ENCODE results near the gene SUMO2.
"Not testable (repeated sequence)": the region's sequence is repeated elsewhere in the genome, so short reads cannot be mapped to it uniquely, and the experiment has no call there.

SUMO2 gene

GRCh38 chr17:75160211-75160610 is 22.5 kb downstream of the SUMO2 start:
- no peak for TF ChIP-seq ZNF354C (tag by site-specific recombination; IDR thresholded peaks at IDR 0.05; ENCODE audit: borderline replicate concordance, low read depth)
- TF ChIP-seq ZNF175 (tag by site-specific recombination; IDR thresholded peaks at IDR 0.05) = no peak
- TF ChIP-seq ZNF416 (tag by site-specific recombination; IDR thresholded peaks at IDR 0.05) = no peak
- no peak for TF ChIP-seq ZNF514 (tag by site-specific recombination; IDR thresholded peaks at IDR 0.05)
- no peak for TF ChIP-seq GLIS2 (tag by site-specific recombination; IDR thresholded peaks at IDR 0.05)
- TF ChIP-seq ZNF366 (tag by site-specific recombination; conservative IDR thresholded peaks at IDR 0.05) = no peak
- no peak for TF ChIP-seq SETDB1 (IDR thresholded peaks at IDR 0.05; ENCODE audit: insufficient read length, low read length)
- Histone ChIP-seq H3K9me3 (ENCODE audit: control insufficient read depth, insufficient read depth, low read depth, low read length) (no peaks in the 10 kb centered on the region), H3K36me3 (ENCODE audit: control insufficient read depth in 2 of 2, insufficient read depth in 1 of 2, low read length in 2 of 2) (peaks cover 33 to 48% of the 10 kb centered on the region in 2 experiments), H3K27ac (ENCODE audit: extremely low read depth, low read depth, low read length) (no peak overlapping the region), H3K4me1 (ENCODE audit: control insufficient read depth, insufficient read depth, low read length) (no peaks in the 10 kb centered on the region), H3K4me3 (ENCODE audit: low read depth, low read length) (no peak overlapping the region)
- ChIA-PET CTCF (interaction anchor here (1.6 to 3.8 kb wide), 3 partner anchors 11 to 46 kb away, joined by 4 to 21 read pairs (median 6); no protein-coding TSS in a partner anchor), POLR2A (interaction anchor here (1.1 kb wide), 1 partner anchor 11 kb away, joined by 3 read pairs; no protein-coding TSS in a partner anchor)

DNA sequence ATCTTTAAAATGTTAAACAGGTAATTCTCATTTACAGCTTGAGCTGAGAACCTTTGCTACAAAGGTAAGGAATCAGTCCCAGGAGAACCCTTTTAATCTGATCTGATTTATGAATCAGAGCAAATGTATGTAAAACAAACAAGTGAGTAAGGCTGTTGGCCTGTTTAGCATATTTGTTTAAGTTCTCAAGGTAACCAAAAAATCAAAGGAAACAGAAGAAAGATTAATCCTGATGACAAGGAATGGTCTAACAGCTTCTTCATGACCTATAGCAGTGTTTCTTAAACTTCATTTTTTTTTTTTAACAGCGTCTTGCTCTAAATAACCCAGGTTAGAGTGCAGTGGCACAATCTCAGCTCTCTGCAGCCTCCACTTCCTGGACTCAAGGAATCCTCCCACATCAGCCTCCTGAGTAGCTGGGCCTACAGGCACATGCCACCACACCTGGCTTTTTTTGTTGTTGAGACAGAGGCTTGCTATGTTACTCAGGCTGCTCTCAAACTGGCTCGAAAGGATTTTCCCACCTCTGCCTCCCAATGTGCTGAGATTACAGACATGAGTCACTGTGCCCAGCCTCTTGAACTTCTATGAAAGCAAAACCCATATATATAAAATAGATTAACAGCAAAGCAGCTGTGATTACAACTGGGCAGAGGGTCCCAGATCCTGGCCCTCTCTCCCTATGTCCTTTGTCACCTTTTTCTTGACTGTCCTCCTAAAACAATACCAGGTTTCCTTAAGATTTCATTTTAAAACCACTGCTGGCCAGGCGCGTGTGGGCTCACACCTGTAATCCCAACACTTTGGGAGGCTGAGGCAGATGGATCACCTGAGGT is 23.3 kb downstream of the SUMO2 start:
- H3K36me3 ChIP-seq (ENCODE audit: control insufficient read depth in 2 of 2, insufficient read depth in 1 of 2, low read length in 2 of 2) = peaks cover 30 to 41% of the 10 kb centered on the region in 2 experiments
- H3K27ac ChIP-seq (ENCODE audit: extremely low read depth, low read depth, low read length) = no peak overlapping the region
- H3K4me1 ChIP-seq (ENCODE audit: control insufficient read depth, insufficient read depth, low read length) = 0 out of 2 replicates have a peak, but pooled peaks cover 5% of the 10 kb centered on the region
- CTCF ChIA-PET = interaction anchor here (0.6 to 3.8 kb wide), 9 partner anchors 12 to 215 kb away, joined by 3 to 21 read pairs (median 4); no protein-coding TSS in a partner anchor
- H3K4me3 ChIP-seq (ENCODE audit: low read depth, low read length) = no peak overlapping the region
- POLR2A ChIA-PET = interaction anchor here (1.1 kb wide), 1 partner anchor 10 kb away, joined by 3 read pairs; no protein-coding TSS in a partner anchor
- H3K9me3 ChIP-seq (ENCODE audit: control insufficient read depth, insufficient read depth, low read depth, low read length) = no peaks in the 10 kb centered on the region
- no peak for TF ChIP-seq ZNF274 (IDR thresholded peaks at IDR 0.05; ENCODE audit: low read length)
- TF ChIP-seq ZNF274 (tag by site-specific recombination; IDR thresholded peaks at IDR 0.05; ENCODE audit: borderline replicate concordance) = no peak
- peak; percentile 22; the same call in 1 of the 2 replicates for TF ChIP-seq GFI1B (tag by site-specific recombination; IDR thresholded peaks at IDR 0.05)

- H3K9me3 ChIP-seq (ENCODE audit: control insufficient read depth, insufficient read depth, low read depth, low read length); H3K4me1 ChIP-seq (ENCODE audit: control insufficient read depth, insufficient read depth, low read length); H3K4me3 ChIP-seq (ENCODE audit: low read depth, low read length); POLR2A ChIA-PET; H3K27ac ChIP-seq (ENCODE audit: extremely low read depth, low read depth, low read length): not testable (repeated sequence)
- CTCF ChIA-PET = interaction anchor here (0.7 to 3.8 kb wide), 6 partner anchors 13 to 214 kb away, joined by 3 to 21 read pairs (median 5); no protein-coding TSS in a partner anchor
- H3K36me3 ChIP-seq (ENCODE audit: control insufficient read depth in 2 of 2, insufficient read depth in 1 of 2, low read length in 2 of 2) = peaks cover 23 to 33% of the 10 kb centered on the region in 2 experiments; a peak in 2 of 3 replicates
Measured at GRCh38 chr17:75158480-75158879, 24.3 kb downstream of the SUMO2 start.

- Histone ChIP-seq H3K4me3 (ENCODE audit: low read depth, low read length) (no peak overlapping the region), H3K4me1 (ENCODE audit: control insufficient read depth, insufficient read depth, low read length) (peaks cover 9% of the 10 kb centered on the region; the same call in 1 of the 2 replicates)
- TF ChIP-seq GLI4 (tag by site-specific recombination; IDR thresholded peaks at IDR 0.05) (no peak), ZNF140 (tag by site-specific recombination; IDR thresholded peaks at IDR 0.05) (no peak), ZNF76 (tag by site-specific recombination; IDR thresholded peaks at IDR 0.05; ENCODE audit: borderline replicate concordance, low read depth) (no peak), ZNF341 (tag by site-specific recombination; IDR thresholded peaks at IDR 0.05; ENCODE audit: low read depth) (no peak), ZNF585B (tag by site-specific recombination; IDR thresholded peaks at IDR 0.05) (no peak), ZSCAN30 (tag by site-specific recombination; IDR thresholded peaks at IDR 0.05) (0 out of 2 replicates have a peak, but pooled peaks have one; percentile 1), ZNF777 (tag by site-specific recombination; IDR thresholded peaks at IDR 0.05; ENCODE audit: borderline replicate concordance) (no peak), ZNF426 (tag by site-specific recombination; IDR thresholded peaks at IDR 0.05) (no peak)
Measured at GRCh38 chr17:75155191-75155601, 27.6 kb downstream of the SUMO2 start.

More at GRCh38 chr17:75155191-75155601, 27.6 kb downstream of the SUMO2 start:
- Histone ChIP-seq H3K36me3 (ENCODE audit: control insufficient read depth in 2 of 2, insufficient read depth in 1 of 2, low read length in 2 of 2) (peaks cover 15 to 18% of the 10 kb centered on the region in 2 experiments; a peak in 2 of 3 replicates), H3K9me3 (ENCODE audit: control insufficient read depth, insufficient read depth, low read depth, low read length) (no peaks in the 10 kb centered on the region), H3K27ac (ENCODE audit: extremely low read depth, low read depth, low read length) (no peak overlapping the region)
- ChIA-PET POLR2A (interaction anchor here (0.6 to 2.1 kb wide), 35 partner anchors 8 to 313 kb away, joined by 3 to 39 read pairs (median 5); partner anchors contain the start of genes FDXR, MRPL58, NT5C and NUP85), CTCF (interaction anchor here (0.6 to 1.9 kb wide), 5 partner anchors 16 to 193 kb away, joined by 3 to 11 read pairs (median 3); no protein-coding TSS in a partner anchor)
